T-helper 1 cell treated with Interleukin-12 subunit alpha and Interleukin-12 subunit beta and Interleukin-4 antibody, amounts not matched to agents 30 μg/mL and 1 μg/mL, for 36 hours (primary cell): Measurements from ENCODE around the gene UBE2I.

Experiments used
- H3K27ac Mint-ChIP-seq: one replicate; pipeline ENCODE4 v1.8.0; 2021; ENCODE audit warnings: mild to moderate bottlenecking, mixed read lengths
- H3K27me3 Mint-ChIP-seq: one replicate; pipeline ENCODE4 v1.8.0; 2021; ENCODE audit warnings: low read depth, mixed read lengths
- H3K36me3 Mint-ChIP-seq: one replicate; pipeline ENCODE4 v1.8.0; 2021; ENCODE audit warnings: low read depth, mixed read lengths
- H3K4me1 Mint-ChIP-seq: one replicate; pipeline ENCODE4 v1.8.0; 2021; ENCODE audit warnings: low read depth, mixed read lengths
- H3K4me3 Mint-ChIP-seq: one replicate; pipeline ENCODE4 v1.8.0; 2021; ENCODE audit warnings: mild to moderate bottlenecking, moderate library complexity, mixed read lengths
- H3K9me3 Mint-ChIP-seq: one replicate; pipeline ENCODE4 v1.8.0; 2021; ENCODE audit warnings: mixed read lengths

UBE2I gene

DNA sequence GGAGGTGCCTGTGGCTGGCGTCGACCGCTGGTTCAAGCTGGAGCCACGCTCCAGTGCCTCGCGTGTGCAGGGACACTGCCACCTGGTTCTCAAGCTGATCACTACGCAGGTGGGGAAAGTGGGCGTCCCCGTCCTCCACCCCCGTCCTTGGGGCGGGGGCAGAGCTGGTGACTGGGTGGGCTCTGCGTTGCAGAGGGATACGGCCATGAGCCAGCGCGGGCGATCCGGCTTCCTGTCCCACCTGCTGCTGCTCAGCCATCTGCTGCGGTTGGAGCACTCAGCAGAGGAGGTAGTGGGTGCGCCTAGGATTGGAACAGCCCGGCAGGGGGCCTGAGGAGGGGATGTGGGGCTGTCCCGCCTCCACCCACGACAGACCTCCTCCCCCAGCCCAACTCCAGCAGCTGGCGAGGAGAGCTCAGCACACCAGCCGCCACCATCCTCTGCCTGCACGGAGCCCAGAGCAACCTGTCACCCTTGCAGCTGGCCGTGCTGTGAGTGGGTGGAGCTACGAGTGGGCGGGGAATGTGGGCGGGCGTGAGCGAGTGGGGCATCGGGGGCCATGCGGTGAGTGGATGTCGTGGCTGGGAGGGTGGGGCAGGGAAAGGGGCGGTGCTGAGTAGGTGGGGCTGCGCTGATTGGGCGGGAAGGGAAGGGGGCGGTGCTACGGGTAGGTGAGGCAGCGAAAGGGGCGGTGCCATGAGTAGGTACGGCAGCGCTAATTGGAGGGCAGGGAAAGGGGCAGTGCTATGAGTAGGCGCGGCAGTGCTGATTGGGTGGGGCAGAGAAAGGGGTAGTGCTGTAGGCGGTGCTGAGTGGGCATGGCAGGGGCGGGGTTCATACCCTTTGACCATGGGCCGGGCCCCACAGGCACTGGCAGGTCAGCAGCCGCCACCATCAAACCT lies 33.3 kb downstream of the UBE2I start:
- peak overlapping the region; percentile 53 for H3K27ac Mint-ChIP-seq
- peak overlapping the region; percentile 48 for H3K4me3 Mint-ChIP-seq
- no peaks in the 10 kb centered on the region for H3K9me3 Mint-ChIP-seq
- H3K36me3 Mint-ChIP-seq, result no peaks in the 10 kb centered on the region
- peaks cover 10% of the 10 kb centered on the region for H3K4me1 Mint-ChIP-seq
- H3K27me3 Mint-ChIP-seq, result no peaks in the 10 kb centered on the region

DNA sequence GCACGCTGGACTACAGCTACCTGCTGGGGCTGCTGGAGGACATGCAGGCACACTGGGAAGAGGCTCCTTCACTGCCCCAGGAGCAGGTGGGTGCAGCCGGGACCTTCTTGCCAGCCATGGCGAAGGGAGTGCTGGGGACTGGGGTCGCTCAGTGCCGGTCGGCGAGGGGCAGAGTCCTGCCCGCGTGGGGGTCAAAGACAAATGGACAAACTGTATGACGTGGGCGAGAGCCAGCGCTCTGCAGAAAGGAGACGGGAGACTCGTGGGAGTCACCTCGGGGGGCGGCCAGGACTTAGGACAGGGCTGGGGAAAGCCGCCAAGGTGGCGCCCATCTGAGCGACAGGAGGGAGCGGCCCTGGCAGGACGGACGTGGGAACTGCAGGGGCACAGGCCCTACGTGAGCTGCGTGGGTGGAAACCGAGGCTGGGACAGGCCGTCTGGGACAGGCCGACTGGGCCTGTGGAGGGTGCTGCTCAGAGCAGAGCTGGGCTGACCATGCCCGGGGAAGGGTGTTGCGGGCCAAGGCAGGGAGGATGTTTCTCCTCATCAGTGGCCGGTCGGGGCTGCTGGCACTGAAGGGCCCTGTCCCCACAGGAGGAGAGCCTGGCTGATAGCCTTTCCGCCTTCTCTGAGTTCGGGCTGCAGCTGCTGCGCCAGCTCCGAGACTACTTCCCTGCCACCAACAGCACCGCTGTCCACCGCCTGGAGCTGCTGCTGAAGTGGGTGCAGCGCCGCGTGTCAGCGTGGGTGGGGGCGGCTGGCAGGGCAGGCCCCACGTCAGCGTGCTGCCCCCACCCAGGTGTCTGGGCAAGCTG lies 34.2 kb downstream of the UBE2I start:
- H3K4me1 Mint-ChIP-seq, result peaks cover 10% of the 10 kb centered on the region
- H3K4me3 Mint-ChIP-seq, result peak overlapping the region; percentile 48
- H3K9me3 Mint-ChIP-seq, result no peaks in the 10 kb centered on the region
- peak overlapping the region; percentile 53 for H3K27ac Mint-ChIP-seq
- H3K27me3 Mint-ChIP-seq, result no peaks in the 10 kb centered on the region
- H3K36me3 Mint-ChIP-seq, result no peaks in the 10 kb centered on the region

DNA sequence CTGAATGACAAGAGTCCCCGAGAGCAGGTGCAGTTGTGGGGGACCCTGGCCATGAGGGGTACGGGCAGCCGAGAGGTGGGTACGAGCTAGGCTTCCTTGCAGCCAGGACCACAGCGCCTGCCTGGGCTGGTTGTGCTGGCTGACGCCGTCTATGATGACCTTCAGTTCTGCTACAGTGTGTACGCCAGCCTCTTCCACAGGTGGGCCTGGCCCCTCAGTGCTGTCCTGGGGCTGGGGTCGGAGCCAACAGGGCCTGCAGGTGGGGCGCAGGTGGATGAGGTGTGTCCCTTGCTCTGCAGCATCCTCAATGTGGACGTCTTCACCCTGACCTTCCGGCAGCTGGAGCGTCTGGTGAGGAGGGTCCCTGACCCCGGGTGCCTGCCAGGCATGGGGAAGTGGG lies 35.1 kb downstream of the UBE2I start:
- no peaks in the 10 kb centered on the region for H3K36me3 Mint-ChIP-seq
- H3K4me1 Mint-ChIP-seq, result peaks cover 10% of the 10 kb centered on the region
- no peaks in the 10 kb centered on the region for H3K9me3 Mint-ChIP-seq
- H3K27me3 Mint-ChIP-seq, result no peaks in the 10 kb centered on the region
- no peak overlapping the region for H3K27ac Mint-ChIP-seq
- no peak overlapping the region for H3K4me3 Mint-ChIP-seq

DNA sequence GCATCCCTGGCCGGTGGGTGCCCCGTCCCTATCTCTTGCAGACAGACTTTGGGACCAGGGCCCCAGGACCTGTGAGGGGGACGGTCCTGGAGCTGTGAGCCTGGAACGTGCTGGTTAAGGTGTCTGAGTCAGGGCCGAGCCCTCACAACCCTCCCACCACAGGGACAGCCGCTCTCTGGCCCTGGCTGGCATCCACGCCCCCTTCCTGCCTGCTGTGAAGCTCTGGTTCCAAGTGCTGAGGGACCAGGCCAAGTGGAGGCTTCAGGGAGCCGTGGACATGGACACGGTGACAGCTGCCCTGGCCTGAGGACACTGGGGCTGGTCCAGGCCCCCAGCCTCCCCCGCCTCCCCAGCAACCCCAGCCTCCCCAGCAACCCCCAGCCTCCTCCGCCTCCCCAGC lies 35.7 kb downstream of the UBE2I start:
- H3K4me1 Mint-ChIP-seq, result peaks cover 10% of the 10 kb centered on the region
- no peaks in the 10 kb centered on the region for H3K27me3 Mint-ChIP-seq
- H3K36me3 Mint-ChIP-seq, result no peaks in the 10 kb centered on the region
- no peak overlapping the region for H3K27ac Mint-ChIP-seq
- no peaks in the 10 kb centered on the region for H3K9me3 Mint-ChIP-seq
- no peak overlapping the region for H3K4me3 Mint-ChIP-seq

DNA sequence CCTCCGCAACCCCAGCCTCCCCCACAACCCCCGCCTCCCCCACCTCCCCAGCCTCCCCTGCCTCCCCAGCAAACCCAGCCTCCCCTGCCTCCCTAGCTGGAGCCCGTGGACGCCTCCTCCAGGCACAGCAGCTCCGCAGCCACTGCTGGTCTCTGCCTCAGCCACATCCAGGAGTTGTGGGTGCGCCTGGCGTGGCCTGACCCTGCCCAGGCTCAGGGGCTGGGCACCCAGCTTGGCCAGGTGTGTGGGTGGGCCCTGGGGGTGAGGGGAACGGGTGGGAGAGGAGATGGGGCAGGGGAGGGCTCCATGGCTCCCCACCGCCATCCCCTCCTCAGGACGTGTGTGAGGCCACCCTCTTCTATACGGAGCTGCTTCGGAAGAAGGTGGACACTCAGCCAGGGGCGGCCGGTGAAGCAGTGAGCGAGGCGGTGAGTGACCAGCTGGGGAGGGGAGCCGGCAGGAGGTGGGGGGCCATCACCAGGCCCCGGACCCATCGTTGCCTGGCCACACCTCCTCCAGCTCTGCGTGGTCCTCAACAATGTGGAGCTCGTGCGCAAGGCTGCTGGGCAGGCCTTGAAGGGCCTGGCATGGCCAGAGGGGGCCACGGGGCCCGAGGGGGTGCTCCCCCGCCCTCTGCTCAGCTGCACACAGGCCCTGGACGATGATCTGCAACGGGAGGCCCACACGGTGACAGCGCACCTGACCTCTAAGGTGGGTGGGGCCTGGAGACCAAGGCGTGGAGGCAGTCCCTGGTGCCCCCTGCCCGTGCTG lies 36.4 kb downstream of the UBE2I start:
- H3K4me1 Mint-ChIP-seq, result peaks cover 13% of the 10 kb centered on the region
- no peak overlapping the region for H3K4me3 Mint-ChIP-seq
- no peaks in the 10 kb centered on the region for H3K36me3 Mint-ChIP-seq
- H3K9me3 Mint-ChIP-seq, result no peaks in the 10 kb centered on the region
- H3K27ac Mint-ChIP-seq, result no peak overlapping the region
- no peaks in the 10 kb centered on the region for H3K27me3 Mint-ChIP-seq

DNA sequence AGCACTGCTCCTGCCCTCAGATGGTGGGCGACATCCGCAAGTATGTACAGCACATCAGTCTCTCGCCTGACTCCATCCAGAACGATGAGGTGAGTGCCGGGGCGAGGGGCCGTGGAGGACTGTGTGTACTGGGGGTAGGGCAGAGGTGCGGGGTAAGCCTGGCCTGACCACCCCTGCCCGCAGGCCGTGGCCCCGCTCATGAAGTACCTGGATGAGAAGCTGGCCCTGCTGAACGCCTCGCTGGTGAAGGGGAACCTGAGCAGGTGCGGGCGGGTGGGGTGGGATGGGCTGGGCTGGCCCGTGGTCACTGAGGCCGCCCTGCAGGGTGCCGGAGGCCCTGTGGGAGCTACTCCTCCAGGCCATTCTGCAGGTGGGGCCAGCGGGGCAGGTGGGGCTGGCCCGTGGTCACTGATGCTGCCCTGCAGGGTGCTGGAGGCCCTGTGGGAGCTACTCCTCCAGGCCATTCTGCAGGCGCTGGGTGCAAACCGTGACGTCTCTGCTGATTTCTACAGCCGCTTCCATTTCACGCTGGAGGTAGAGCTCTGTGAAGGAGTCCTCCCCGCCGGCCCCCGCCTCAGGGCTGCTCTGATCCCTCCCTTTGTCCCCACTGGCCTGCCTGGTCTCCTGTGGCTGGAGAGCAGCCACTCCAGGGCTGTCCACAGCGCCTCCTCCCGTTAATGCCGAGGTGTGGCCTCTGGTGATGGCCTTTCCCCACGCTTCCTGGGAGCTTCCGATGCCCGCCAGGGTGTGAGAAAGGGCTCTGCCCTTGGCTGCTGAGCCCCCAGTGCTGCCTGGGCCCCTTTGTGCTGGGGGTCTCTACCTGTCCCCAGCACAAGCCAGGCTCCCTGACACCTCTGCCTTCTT lies 37.2 kb downstream of the UBE2I start:
- Mint-ChIP-seq H3K27me3 (no peaks in the 10 kb centered on the region), H3K9me3 (no peaks in the 10 kb centered on the region), H3K4me1 (peaks cover 15% of the 10 kb centered on the region), H3K27ac (no peak overlapping the region), H3K4me3 (no peak overlapping the region), H3K36me3 (no peaks in the 10 kb centered on the region)

DNA sequence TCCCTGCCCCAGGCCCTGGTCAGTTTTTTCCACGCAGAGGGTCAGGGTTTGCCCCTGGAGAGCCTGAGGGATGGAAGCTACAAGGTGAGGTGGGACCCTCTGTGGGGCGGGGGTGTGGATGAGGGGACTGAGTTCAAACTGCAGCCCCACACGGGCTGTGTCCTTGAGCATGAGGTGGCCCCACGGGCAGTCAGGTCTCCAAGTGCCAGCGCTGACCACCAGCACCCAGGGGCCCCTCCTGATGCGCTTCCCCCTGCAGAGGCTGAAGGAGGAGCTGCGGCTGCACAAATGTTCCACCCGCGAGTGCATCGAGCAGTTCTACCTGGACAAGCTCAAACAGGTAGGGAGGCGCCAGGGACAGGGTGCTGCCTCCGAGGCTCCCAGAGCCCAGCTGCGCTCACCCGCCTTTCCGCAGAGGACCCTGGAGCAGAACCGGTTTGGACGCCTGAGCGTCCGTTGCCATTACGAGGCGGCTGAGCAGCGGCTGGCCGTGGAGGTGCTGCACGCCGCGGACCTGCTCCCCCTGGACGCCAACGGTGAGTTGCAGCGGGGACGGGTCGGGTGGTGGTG lies 37.9 kb downstream of the UBE2I start:
- no peaks in the 10 kb centered on the region for H3K9me3 Mint-ChIP-seq
- H3K4me3 Mint-ChIP-seq, result no peak overlapping the region
- no peak overlapping the region for H3K27ac Mint-ChIP-seq
- no peaks in the 10 kb centered on the region for H3K36me3 Mint-ChIP-seq
- H3K27me3 Mint-ChIP-seq, result no peaks in the 10 kb centered on the region
- peaks cover 15% of the 10 kb centered on the region for H3K4me1 Mint-ChIP-seq

DNA sequence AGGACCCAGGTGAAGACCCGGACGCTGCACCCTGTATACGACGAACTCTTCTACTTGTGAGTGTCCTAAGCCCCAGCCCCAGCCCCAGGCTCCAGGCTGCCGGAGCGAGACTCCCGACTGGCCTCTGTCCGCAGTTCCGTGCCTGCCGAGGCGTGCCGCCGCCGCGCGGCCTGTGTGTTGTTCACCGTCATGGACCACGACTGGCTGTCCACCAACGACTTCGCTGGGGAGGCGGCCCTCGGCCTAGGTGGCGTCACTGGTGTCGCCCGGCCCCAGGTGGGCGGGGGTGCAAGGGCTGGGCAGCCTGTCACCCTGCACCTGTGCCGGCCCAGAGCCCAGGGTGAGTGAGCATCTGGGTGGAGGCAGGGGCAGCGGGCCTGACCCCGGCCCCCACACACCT lies 38.5 kb downstream of the UBE2I start:
- Mint-ChIP-seq H3K36me3 (no peaks in the 10 kb centered on the region), H3K4me1 (peaks cover 14% of the 10 kb centered on the region), H3K27ac (no peak overlapping the region), H3K27me3 (no peaks in the 10 kb centered on the region), H3K4me3 (no peak overlapping the region), H3K9me3 (no peaks in the 10 kb centered on the region)

DNA sequence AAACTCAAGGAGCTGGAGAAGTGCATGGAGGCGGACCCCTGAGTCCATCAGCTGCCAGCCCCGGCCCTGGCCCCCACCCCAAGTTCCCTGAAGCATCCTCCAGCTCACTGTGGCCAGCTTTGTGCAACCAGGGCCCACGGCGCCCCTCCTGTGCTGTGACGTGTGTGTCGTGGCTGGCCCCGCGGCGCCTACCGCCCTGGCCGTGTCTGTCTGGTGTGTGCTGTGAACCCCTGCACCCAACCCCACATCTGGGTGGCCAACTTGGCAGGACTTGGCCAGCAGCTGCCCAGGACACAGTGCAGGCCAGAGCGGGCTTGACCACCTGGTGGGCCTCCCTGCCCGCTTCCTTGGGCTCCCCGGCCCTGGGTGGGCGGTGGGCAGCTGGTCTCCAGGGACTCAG lies 39.0 kb downstream of the UBE2I start:
- H3K36me3 Mint-ChIP-seq, result no peaks in the 10 kb centered on the region
- no peaks in the 10 kb centered on the region for H3K27me3 Mint-ChIP-seq
- no peak overlapping the region for H3K27ac Mint-ChIP-seq
- H3K9me3 Mint-ChIP-seq, result no peaks in the 10 kb centered on the region
- H3K4me1 Mint-ChIP-seq, result peaks cover 13% of the 10 kb centered on the region
- H3K4me3 Mint-ChIP-seq, result no peak overlapping the region

DNA sequence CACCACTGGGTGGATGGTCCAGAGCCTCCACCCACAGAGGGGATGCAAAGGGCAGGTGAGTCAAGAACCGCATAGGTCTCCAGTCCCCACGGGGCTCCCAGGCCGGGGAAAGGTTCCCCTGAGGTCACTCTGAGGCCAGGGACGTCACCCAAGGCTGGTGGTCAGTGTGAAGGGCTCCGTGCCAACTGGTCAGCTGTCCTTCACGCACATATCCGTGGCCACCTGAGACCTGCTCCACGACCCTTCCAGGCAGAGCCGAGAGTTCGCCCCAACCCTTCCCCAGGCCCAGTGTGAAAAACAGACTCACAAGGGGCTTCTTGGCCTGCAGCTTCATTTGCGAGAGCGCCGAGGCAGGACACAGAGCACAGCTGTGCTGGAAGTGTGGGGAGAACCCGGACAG lies 39.5 kb downstream of the UBE2I start:
- H3K9me3 Mint-ChIP-seq, result no peaks in the 10 kb centered on the region

DNA sequence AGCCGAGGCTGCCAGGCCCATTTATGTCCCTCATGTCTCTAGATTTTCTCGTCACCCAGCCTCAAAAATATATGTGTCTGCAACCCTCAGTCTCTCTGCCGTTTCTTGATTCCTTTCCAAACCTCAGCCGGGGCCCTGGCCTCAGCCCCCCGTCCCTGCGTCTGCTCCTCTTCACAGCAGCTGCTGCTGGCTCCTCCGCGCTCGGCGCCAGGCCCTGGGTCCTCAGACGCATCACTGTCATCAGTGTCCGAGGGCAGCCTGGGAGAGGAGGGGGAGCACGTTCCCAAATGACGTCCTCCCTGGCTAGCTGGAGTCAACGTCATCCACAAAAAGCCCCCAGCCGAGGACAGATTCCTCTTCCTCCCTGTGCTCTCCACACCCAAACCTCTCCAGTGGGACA lies 39.9 kb downstream of the UBE2I start:
- Mint-ChIP-seq H3K27ac (no peak overlapping the region), H3K4me3 (no peak overlapping the region), H3K9me3 (no peaks in the 10 kb centered on the region), H3K36me3 (no peaks in the 10 kb centered on the region), H3K4me1 (peaks cover 12% of the 10 kb centered on the region), H3K27me3 (no peaks in the 10 kb centered on the region)

More for the DNA sequence above, 39.5 kb downstream of the UBE2I start:
- Mint-ChIP-seq H3K27me3 (no peaks in the 10 kb centered on the region), H3K4me1 (peaks cover 12% of the 10 kb centered on the region), H3K36me3 (no peaks in the 10 kb centered on the region), H3K27ac (no peak overlapping the region), H3K4me3 (no peak overlapping the region)

DNA sequence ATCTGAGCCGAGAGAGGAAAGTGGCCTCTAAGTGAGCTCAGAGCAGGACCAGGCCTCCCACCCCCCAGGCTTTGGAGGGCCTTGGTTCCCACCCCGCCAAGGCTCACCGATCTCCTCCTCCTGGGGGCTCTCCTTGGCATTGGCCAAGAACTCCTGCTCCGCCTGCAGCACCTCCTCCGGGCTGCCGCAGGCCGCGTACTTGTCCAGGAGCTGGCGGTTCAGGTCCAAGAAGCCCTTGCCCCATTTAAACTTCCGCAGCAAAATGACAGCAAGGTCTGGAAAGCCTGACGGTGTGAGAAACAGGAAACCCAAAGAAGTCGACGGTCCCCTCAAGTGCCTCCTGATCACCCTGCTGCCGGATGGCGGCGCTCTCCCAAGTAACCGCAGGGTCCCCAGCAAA lies 40.5 kb downstream of the UBE2I start:
- Mint-ChIP-seq H3K4me3 (peak overlapping the region; percentile 82), H3K27me3 (no peaks in the 10 kb centered on the region), H3K9me3 (no peaks in the 10 kb centered on the region), H3K4me1 (peaks cover 12% of the 10 kb centered on the region), H3K27ac (no peak overlapping the region), H3K36me3 (no peaks in the 10 kb centered on the region)

DNA sequence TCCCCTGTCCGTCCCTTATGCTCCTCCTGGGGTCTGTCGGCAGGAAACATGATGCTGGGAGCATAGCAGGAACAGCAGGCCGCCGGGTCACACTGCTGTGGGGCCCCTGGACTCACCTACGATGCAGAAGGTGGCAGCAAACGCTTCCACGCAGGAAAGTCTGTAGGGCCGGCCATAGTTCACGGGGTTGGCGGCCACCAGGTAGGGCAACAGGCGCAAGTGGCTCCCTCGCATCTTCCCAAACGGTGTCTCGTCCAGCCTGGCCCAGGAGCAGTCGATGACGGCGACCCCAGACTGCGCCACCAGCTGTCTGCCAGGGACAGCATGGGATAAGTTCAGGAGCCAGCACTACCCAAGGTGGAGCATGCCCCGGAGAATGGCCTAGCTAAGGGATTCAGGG lies 41.3 kb downstream of the UBE2I start:
- no peaks in the 10 kb centered on the region for H3K36me3 Mint-ChIP-seq
- peak overlapping the region; percentile 82 for H3K4me3 Mint-ChIP-seq
- H3K4me1 Mint-ChIP-seq, result peaks cover 12% of the 10 kb centered on the region
- no peaks in the 10 kb centered on the region for H3K9me3 Mint-ChIP-seq
- H3K27ac Mint-ChIP-seq, result no peak overlapping the region
- no peaks in the 10 kb centered on the region for H3K27me3 Mint-ChIP-seq
